GM21423 (cell line): ENCODE measurements around the gene RAI1.
"Not testable (repeated sequence)": the region's sequence is repeated elsewhere in the genome, so short reads cannot be mapped to it uniquely, and the experiment has no call there.

ENCODE experiments used
- ATAC-seq: cut with Tn5 transposase; IDR thresholded peaks from one replicate; pipeline ENCODE4 v1.9.1; 2021; ENCODE audit warnings: mild to moderate bottlenecking, moderate library complexity; ENCODE audit not compliant: unreplicated experiment

RAI1 gene

DNA sequence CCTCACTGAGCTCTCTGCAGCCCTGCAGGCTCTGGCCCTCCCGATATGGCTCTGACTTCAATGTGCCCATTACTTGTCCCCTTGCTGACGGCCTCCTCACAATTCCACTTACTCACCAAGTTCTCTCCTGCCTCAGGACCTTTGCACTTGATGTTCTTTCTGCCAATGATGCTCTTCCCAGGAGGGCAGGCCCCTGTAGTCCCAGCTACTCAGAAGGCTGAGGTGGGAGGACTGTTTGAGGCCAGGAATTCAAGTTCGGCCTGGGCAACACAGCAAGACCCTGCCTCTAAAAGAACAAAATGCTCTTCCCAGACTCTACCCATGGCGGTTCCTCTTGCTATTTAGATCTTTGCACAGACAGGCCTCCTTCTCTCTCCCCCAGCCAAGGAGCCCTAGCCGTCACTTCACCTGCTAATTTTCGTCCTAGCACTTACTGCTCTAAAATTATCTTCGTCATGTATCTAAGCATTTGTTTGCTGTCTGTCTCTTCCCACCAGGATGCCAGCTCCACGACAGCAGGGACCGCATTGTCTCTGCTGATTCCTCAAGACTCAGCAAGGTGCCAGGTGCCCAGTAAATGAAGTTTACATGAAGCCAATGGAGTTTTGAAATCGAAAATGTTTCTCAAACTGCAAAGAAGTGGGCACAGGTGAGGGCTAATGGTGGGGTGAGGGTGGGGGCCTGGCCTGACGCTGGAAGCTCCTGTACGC is 626 bp upstream of the RAI1 start:
- no peak for ATAC-seq

DNA sequence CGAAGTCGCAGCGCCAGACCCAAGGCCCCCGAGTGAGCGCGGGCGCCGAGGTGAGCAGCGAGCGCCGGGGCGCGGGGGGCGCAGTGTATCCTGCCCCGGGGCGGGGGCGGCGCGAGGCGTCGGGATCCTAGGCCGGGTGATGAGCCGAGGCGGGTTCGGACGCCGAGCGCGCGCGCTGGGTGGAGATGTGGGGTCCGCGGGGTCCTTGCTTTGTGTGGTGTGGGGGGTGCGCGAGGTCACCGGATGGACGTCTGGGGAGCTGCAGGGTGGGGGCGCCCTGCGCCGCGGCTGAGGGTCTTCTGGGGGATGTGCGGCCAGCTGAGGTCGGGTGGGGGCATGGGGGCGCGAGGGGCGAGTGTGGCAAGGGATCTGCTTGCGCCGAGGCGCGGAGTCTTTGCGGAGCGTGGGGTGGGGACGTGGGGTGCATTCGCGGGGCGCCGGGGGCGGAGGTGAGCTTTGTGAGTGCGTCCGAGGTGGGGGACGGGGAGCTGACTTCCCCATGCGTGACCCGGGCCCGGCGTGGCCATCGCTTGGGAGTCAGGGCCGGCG is 560 bp downstream of the RAI1 start:
- peak; percentile 27 for ATAC-seq

DNA sequence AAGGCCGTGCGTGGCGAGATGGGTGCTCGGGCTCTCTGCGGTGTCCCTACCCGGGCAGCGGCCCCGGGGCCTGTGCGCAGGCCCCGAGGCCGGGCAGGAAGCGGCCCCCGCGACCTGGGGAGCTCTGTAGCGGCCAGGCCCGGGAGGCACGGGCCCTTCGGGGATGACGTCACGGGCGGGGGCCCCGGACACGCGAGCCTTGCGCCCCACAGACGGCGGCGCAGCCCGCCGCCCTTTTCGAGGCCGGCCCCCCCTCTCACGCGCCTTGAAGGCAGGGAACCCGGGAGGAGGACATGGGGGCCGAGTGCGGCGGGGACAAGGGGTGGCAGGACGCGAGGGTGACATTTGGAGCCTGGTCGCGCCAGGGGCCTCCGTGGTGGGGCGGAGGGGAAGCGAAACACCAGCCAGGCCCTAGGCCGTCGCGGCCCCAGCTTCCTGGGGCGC is 1.1 kb downstream of the RAI1 start:
- ATAC-seq, result peak; percentile 47

DNA sequence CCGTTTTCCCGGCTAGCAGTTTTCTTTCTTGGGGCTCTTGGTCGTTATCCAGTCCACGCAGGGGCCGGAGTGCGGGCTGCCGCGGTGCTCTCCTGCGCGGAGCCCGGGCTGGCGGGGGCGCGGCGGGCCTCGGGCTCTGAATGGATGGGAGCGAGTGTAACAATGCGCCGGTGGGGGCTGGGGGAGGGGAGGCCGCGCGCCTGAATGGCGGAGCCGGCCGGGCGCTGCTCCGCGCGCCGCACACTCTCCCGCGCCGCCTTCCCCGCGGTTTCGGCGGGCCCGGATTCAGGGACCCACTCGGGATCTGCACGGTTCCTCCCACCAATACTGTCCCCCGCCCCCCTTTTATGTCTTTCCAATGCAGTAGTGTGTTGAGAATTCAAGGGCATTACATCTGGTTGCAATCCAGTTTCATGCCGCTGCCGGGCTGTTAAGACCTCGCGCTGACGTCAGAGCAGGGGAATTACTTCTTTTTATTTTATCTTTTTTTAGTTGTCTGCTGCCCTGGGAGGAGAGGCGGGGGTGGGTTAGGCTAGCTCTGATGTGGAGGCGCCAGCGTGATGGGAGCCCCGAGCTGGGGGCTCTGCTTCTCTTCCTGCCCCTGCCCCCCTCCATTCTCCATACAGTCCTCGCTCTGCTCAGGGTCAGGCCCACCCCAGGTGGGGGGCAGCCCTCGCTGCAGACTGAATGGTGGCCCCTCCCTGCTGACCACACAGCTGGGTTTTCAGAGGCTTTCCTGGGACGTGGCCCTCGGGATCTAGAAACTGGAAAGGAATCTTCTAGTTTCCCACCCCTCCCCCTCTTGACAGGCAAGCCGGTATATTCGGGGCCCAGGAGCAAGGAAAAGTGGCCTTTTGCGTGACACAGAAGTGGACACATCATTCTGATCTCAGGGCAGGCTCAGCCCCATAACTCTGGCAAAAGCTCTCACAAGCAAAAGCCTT is 1.8 kb downstream of the RAI1 start:
- ATAC-seq, result peak; percentile 22

DNA sequence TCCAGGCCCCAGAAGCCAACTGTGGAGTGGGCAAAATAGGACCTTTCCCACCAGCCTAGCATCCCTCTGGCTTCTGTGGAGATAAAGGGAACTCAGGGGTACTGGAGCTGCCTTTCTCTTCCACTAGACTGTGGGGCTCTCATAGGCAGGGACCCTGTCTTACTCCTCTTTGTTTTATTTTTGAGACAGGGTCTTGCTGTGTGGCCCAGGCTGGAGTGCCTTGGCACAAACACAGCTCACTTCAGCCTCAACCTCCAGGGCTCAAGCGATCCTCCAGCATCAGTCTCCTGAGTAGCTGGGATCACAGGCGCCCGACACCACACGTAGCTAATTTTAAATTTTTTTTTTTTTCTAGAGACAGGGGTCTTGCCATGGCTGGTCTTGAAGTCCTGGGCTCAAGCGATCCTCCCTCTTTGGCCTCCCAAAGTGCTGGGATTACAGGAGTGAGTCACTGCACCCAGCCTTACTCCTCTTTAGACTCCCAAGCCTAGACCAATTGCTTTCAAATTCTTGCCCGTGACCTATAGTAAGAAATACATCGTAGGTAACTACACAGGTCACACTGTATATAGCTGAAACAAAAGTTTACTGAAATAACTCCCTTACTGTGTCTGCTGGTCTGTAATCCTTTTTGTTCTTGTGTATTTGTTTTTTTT is 2.6 kb downstream of the RAI1 start:
- no peak for ATAC-seq

DNA sequence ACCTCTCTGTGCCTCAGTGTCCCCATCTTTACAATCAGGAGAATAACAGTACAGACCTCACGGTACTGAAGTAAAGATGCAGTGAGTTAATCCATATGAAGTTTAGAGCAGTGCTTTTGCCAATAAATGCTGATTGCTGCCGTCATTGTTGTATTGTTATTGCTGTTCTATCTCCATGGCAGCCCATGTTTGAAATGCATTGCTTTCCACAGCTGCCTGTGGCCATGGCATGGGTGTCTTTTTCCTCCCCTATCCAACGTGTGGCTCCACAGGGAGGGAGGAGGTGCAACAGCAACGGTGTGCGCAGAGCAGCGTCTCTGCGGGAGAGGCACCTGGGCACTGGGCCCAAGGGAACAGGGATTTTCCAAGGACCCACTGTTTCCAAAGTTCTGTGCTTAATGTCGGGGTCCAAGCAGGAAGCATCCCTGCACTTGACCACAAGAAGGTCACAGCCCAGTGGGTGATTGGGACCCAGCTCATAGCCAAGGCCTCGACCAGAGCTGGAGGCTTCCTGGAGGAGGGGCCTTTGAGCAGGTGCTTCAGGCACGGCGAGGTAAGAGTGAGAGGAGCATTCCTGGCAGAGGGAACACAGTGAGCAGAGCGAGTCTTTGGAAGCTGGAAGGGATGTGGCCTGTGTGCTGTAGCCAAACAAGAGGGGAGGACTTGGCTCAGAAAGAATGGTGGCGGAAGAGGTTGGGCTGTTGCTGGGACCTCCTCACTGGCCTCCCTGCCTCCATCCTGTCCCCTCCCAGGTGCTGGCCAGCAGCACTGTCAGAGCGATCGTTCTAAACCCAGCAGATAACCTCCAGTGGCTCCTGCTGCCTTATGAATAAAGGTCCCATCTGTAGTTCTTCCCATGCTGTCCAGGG is 3.9 kb downstream of the RAI1 start:
- ATAC-seq, result no peak

DNA sequence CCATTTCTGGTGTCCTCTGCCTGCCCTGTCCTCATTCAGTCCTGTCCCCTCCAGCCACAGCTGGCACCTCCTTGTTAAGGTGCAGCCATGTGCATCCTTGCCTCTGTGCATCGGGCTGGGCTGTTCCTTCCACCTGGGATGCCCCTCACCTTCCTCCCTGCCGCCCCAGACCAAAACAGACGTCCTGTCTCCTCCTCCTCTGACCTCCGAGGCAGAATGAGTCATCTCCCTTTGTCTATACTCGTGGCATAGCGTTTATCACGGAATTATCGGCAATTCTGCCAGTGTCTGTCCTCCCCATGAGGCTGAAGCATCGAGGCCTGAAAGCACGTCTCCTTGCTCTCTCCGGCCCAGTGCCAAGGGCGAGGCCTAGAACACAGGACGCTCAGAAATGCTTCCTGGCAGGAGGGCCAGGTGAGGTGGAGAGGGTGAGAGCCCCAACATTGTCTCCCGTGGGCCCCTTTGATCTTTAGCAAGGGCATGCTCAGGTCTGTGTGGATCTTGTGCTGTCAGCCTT is 4.6 kb downstream of the RAI1 start:
- ATAC-seq, result no peak

DNA sequence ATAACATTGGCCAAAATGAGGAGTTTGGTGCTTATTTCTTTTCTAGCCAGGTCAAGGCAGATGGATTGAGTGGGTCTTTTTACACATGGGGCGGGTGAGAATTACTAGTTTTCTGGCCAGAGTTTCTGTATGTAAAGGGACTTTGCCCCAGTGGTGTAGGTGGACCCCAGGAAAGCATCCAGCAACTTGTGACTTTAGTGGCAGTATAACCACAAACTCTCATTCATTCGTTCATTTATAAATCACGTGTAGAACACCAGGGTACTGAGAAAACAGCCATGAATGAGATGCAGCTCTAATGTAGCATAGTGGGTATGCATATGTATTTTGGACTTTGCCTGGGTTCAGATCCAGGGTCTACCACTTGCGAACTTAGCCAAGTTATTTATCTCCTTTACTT is 8.1 kb downstream of the RAI1 start:
- no peak for ATAC-seq

DNA sequence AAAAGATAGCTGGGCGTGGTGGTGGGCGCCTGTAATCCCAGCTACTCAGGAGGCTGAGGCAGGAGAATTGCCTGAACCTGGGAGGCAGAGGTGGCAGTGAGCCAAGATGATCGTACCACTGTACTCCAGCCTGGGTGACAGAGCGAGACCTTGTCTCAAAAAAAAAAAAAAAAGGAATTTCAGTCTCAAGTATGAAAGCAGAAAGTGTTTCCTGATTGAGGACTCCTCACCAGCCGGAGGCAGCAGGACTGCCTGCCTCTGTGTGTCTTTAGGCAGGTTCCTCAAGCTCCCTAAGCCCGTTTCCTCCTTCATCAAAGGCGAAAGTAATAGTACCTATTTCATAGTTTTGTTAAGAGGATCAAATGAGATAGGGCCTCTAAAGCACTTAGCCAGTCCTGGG is 9.0 kb downstream of the RAI1 start:
- not testable (repeated sequence) for ATAC-seq

DNA sequence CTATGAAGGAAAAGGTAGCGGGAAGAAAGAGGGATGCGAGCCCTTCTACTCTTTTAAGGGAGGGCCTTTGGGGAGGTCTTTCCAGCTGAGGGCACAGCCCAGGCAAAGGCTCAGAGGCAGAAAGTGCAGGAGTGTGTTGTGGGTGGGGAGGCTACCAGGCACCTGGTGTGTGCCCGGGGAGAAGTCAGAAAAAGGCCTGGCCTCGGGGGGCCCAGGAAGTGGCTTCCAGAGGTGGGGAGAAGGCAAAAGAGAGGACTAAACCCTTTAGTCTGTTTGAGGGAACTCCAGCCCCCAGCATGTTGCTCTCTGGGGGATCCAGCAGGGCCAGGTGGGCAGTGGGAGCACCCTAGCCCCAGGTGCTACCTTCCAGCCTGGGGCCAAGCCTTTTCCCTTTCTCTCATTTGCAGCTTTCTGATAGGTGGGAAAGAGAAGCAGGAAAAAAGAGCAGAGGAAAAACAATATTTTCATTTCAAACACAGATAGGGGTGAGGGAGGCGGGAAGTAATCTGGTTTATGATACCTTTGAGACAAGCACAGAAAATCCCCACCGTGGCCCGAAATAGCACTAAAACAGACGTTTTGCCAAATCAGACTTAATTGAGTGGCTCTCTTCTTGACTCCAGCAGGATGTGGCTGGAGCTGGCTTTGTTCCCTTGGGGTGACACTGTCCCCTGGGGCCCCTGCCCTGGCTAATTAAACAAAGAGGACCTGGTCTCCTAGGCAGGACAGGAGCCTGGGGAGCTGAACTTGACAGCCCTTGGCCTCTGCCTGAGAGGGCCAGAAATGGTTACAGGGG is 10.4 kb downstream of the RAI1 start:
- ATAC-seq, result peak; percentile 35

DNA sequence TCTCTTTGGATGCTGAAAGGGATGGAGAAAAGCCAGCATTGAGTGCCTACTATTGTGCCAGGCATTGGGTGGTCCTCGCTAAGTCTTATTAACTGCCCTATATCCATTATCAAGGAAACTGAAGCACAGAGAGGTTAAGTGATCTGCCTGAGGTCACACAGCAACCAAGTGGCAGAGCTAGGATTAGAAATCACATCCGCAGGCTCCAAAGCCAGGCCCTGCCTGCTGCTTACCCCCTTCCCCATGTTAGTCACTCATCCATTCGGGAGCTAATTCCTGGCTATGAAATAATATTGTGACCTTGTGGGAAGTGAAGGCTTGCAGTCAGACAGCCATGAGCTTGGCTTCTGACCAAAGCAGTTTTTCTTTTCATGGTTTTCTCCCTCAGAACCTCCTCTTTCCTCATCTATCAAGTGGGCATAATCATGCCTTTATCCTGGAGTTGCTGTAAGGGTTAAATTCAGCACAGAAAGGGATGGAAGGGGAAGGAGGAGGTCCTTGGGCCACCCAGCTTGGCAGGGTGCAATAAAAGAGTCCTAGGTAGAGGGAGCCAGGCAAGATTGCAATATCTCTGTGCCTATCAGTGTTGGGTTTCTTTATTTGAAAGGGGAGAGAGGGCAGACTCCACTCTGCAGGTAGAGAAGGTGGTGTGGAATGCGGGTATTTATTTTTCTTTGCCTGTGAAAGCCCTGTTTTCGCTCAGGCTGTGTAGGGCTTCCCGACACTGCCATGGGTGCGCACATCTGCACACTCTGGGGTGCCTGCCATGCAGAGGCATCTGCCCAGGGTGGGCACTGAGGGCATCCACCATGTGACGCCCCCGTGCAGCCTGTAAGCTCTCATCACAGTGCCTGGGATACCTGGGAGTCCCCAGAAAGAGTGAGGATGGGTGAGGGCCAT is 11.3 kb downstream of the RAI1 start:
- ATAC-seq, result no peak

DNA sequence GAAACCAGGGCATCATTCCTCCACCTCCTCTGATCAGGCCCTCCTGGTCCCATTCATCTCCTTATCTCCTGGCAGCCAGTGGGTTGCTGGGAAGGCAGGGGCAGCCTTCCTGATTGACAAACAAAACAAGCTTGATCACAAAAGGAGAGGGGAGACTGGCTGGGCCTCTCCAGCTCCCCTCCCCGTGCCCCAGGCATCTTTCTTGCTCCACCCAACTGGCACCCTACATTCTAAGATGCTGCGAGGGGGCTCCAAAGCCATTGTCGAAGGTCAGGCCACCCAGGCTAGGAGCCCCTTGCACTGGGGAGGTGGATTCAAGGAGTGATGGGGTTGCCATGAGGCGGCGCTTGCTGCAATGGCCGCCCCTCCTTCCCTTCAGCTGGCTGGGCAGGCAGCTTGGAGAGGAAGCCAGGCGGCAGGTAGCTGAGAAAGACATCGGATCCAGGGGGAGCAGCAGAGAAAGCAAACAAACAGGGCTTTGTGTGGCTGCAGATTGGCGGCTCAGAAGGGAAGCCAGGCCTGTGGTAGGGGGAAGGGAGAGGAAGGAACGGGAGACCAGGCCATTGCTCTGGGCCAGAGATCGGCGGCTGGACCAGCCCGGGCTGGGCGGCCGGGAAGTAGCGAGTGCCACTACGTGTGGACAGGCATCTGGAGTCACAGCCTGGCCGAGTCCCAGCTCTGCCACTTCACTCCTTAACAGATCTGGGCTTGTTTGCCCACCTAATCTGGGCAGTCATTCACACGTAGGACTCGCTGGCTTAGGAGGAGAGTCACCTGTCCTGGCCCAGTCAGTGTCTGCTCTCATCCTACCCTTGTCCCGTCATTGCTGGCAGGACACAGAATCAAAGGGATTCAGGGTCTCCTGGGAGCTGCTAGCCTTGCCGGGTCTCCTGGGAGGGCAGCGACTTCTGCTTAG is 12.3 kb downstream of the RAI1 start:
- no peak for ATAC-seq

DNA sequence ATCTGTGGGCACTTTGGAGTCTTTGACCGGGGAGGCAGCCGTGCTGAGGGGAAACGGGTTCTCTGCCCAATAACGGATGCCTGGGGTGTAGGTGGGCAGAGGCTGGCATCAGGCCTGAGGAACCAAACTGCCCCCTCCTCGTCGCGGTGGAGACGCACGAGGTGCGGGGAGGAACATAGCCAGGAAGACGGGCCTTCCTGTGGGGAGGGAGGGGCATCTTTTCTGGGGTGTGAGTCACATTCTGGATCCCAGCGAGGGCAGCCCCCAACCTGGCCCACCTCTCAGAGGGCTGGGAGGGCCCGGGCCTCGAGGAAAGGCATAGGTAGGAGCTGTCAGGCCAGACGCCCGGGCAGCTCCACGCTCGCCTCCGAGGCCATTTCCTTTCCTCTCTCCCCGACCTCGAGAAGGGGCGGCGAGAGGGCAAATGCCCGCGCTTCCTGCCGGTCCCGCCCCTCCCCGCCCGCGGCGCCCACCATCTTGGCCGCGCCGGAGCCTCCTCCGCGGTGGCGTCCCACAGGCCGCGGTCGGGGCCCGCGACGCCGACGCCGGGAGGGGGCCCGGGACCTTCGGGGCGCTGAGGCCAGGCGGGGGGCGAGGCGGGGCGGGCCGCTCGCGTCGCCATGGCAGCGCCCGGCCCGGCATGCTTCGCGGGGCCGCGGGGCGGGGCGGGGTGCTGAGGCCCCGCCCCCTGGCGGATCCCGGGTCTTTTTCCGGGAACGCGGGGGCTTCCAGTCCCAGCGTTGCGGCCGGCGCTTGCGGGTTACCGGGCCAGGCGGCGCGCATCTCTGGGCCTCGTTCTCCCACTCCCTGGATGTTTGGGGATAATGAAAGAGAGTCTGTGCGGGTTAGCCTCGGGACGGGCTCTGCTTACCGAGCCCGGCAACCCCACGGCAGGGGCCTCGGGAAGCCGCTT is 13.2 kb downstream of the RAI1 start:
- peak; percentile 42 for ATAC-seq

DNA sequence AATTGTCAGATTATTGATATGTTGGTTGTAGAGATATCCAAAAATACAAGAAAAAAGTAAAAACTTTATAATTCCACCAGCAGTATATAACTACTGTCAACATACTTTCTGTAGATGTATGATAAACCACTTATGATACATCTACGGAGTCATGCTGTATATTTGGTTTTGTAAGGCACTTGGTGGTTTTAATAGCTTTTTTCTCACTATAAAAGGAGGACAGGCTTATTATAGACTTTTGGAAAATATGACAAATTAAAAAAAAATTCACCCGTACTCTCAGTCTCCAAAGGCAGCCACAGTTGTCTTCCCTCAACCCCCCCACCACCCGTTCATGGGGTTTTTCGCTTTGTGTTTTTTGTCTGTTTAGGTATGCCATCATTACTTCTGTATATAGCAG is 14.8 kb downstream of the RAI1 start:
- ATAC-seq, result no peak

DNA sequence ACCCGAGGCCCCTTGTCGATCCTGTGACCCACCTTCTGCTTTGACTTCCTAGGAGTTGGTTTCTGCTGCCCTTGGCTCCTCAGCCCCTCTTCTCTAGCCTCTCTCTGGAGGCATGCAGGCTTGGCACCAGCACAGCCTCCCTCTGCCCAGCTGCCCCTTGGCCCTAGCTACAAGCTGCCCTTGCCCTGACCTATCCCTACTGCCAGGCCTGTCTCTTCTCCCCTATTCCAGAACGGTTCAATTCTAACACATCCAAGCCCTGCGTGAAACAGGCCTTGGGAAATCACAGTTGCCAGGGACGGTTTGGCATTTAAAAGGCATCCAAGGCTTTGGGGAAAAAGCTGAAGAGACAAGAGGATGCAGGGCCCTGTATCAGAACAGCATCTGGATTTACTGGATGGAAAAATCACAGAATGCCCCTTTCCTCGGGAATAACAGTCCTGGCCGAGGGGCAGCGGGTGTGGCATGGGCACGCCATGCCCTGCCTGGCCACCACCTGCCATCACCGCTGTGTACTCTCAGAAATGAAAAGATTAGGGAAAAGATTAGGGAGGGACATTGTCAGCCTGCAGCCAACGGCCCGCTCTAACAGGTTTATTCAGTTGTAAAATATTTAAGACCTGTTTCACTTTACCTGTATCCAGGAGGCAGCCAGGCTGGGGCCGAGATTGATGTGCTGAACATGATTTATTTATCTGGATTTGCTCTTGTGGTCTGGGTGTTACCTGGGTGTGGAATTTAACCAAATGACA is 15.8 kb downstream of the RAI1 start:
- ATAC-seq, result no peak
